Hypothalamus (tissue), 51 donors: Measurements from ENCODE around the gene LRMDA.
"Not testable (repeated sequence)": the region's sequence is repeated elsewhere in the genome, so short reads cannot be mapped to it uniquely, and the experiment has no call there.

ENCODE experiments used
- DNase-seq, 51 donors: peaks; one replicate each; lab custom pipeline; 2025; lab: John Stamatoyannopoulos, UW

LRMDA gene

DNA sequence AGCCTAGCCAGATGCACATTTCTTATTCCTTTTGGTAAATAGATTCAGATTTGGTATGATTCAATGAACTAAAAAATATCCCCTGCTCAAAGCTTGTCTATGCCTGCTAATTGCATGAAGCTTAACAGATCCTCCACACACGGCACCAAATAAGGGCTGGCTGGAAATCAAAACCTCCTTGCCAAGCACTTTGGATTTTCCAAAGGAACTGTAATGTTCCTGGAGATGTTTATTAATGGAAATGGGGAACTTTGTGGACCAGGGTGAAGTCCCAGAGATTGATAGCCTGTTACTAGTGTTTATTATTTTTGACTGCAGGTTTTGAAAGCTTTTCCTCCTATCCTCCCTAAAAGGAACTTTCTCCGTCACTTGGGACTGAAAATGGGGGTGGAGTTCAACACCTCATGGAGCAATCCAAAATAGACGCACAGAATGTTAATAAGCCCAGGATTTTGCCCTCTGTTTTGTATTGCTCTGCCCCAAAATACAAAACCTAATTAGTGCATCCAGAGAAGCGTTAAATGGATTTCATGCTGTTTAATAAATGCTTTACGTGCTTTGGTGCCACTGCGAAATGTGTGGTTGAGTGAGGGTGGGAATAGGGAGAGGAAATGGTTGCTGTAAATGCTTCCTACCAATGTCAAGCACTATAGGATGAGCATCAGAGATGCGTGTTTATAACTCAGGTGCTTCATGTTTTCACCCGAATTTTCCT is 1027.7 kb downstream of the LRMDA start:
- DNase-seq, result peak in 3 of 51 donors; percentile 1 to 6 (median 2)

GRCh38 chr10:76461024-76461423 is 1029.6 kb downstream of the LRMDA start:
- no peak for DNase-seq

DNA sequence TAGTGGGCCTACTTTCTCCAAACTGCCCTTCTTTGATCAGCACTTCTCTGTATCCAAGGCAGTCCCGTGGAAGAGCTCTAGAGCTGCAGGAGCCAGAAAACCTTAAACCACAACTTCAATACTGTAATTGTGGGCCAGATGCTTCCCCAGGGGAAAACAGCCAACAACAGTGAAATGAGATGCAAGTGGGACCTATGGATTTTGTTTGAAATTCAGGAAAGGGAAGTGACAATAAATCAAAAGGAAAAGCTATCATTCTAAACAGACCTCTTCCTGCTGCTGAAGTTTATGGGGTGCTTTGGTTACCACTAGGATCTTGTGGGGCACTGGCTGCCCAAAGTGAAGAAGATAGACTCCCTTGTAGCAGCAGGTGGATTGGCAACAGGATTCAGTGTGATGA is 1031.7 kb downstream of the LRMDA start:
- DNase-seq, result no peak

GRCh38 chr10:76466836-76467503 is 1035.5 kb downstream of the LRMDA start:
- DNase-seq, result no peak

DNA sequence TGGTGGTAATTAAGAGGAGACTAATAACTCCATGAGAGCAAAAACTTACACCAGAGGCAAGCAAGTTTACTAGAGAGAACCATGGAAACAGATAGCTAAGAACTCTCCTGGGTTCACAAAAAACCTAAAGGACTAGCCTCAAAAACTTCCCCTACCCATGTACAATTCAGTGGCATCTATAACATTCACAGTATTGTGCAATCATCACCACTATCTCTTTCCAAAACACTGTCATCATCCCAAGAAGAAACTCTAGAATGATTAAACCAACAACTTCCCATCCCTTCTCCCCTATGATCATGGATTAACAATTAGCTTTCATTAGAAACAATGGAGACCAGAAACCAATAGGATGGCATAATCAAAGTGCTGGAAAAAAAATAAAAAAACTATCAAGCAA is 1038.3 kb downstream of the LRMDA start:
- no peak for DNase-seq

DNA sequence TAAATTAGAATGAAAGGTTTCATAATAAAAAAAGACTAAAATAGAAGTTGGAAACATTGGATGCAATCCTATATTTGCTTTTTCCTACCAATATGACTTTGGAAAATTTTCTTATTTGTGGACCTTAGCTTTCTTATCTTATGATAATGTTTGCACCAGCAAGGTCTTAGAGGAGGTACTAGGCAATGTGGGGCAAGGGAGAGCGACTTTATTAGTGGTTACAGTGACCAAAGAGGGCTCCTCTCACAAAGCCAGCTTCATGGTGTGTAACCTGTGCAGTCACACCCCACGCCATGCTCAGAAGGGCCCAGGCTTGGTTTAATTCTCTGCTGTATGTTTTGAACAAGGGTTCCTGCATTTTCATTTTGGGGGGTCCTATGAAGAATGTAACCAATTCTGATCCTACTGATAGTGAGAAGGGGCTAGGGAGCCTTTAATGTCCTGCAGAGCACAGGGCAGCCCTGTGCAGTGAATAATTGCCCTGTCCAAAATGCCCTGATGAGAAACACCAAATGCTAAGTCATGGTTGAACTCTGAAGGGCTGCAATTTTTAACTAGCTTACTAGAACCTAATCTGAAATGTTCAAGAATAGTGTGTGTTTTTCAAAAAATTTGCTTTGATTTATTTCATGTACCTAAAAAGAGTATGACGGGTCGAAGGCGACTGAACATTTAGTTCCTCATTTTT is 1047.8 kb downstream of the LRMDA start:
- no peak for DNase-seq

DNA sequence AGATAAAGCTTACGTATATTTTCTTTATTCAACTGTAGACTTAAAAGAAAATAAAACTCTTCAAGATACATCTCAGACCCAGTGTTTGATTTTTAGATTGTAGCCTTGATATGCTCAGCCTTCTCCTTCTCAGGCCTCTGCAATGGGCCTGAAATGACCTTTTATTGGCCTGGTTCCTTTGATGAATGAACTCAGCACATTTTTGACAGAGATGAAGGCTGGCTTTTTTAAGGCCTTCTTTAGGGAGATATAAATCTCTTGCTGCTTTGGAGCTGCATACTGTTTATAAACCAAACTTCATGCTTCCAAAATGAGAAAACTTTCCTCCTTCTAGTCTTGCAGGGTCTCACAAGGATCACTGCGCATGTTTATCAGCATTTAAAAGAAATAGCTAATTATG is 1049.8 kb downstream of the LRMDA start:
- no peak for DNase-seq

DNA sequence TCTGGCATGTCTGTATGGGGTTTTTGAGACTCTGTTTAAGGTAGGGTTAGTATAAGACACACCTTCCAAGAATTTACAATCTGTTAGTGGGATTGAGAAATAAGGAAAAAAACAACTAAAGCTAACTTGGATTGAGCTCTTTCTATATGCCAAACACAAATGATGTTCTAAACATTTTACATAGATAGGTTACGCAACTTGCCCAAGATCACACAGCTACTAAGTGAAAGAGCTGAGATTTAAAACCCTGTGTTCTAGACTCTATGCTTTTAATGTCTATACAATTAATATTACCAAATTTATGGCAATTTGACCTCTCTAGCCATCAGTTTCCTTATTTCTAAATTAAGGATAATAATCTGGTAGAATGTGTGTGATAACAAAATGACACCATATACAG is 1056.2 kb downstream of the LRMDA start:
- DNase-seq, result no peak

DNA sequence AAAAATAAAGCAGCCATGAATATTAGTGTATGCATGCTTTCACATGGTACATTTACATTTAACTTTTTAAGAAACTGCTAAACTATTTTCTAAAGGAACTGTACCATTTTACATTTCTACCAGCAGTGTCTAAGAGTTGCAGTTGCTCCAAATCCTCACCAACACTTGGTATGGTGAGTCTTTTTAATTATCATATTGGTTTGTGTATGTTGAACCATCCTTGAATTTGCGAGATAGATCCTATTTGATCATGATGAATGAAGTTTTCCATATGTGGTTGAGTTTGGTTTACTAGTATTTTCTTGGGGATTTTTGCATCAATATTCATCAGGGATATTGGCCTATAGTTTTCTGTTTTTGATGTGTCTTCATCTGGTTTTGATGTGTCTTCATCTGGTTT is 1057.2 kb downstream of the LRMDA start:
- DNase-seq, result no peak

- DNase-seq, result no peak
These were observed 1059.8 kb downstream of the LRMDA start for GRCh38 chr10:76491216-76491615.

DNA sequence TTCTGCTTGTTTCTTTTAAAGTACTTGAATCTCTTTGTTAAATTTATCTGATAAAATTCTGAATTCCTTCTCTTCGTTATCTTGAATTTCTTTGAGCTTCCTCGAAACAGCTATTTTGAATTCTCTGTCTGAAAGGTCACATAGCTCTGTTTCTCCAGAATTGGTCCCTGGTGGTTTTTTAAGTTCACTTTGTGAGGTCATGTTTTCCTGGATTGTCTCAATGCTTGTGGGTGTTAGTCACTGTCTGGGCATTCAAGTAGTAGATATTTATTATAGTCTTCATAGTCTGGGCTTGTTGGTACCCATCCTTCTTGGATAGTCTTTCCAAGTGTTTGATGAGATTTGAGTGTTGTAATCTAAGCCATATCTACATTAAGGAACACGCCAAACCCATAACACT is 1060.6 kb downstream of the LRMDA start:
- no peak for DNase-seq

GRCh38 chr10:76492678-76493472 is 1061.5 kb downstream of the LRMDA start:
- DNase-seq, result no peak

- DNase-seq, result no peak
These were observed 1066.2 kb downstream of the LRMDA start for GRCh38 chr10:76497666-76498065.

DNA sequence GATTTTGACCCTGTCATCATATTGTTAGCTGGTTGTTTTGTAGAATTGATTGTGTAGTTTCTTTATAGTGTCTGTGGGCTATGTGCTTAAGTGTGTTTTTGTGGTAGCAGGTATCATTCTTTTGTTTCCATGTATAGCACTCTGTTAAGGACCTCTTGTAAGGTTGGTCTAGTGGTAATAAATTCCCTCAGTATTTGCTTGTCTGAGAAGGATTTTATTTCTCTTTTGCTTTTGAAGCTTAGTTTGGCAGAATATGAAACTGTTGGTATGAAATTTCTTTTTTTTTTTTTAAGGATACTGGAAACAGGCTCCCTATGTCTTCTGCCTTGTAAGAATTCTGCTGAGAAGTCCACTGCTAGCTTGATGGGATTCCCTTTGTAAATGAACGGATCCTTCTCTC is 1073.4 kb downstream of the LRMDA start:
- DNase-seq, result no peak

DNA sequence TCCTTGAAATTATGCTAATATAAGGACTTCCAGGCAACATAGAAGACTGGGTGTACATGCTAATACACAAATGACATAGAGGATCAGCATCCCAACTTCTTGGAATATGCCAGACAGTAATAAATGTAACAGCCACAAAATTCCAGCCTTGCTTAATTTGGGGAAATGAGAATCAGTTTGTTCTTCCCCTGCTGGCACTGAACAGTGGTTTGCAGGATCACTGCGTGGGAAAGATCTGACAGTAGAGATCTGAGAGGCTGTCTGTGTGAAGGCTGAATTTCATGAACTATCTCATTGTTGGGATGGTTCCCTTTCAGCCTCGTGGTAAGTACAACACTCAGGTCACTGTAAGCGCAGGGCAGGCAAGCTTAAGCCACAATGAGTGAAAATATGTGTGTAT is 1078.0 kb downstream of the LRMDA start:
- DNase-seq, result no peak

GRCh38 chr10:76514321-76514720 is 1082.9 kb downstream of the LRMDA start:
- peak in 7 of 51 donors; percentile 3 to 11 (median 7) for DNase-seq

DNA sequence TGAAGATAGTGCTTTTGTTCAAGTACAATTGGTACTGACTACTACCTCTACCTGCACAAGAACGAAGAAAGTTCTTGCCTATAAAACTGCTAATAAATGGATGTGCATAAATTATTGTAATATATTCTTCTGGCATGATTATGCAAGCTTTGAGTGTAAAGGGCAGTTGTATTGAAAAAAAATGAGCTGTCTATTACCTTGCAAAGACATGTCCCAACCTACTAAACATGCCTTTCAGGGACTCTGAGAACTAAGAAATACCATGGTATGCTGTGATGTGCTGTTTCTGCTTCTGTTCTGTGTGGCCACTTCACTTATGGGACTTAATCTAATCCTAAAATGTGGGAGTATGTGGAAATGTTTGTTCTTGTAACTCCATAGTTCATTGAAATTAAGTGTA is 1083.4 kb downstream of the LRMDA start:
- no peak for DNase-seq

- no peak for DNase-seq
These were observed 1091.1 kb downstream of the LRMDA start for GRCh38 chr10:76522547-76522946.

DNA sequence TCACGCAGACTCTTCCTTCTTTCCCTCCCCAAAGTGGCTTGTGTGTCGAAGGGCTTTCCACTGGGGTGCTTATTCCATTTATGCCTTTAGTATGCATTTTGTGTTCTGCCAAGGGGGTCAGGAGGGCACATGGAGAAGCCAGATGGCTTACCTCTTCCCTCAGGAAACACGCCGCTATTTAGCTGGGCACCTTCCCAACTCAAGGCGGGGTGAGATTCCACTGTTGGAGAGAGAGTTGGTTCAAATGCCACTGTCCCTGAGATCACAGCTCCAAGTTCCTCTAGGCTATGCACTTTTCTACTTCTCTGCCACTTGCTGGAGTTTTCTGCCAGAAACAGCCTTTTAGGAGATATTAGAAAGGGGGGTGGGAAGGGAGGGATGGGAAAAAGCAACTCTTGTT is 1091.8 kb downstream of the LRMDA start:
- DNase-seq, result peak in 1 of 51 donors; percentile 10

- DNase-seq, result peak in 4 of 51 donors; percentile 3 to 15 (median 8)
These were observed 1092.4 kb downstream of the LRMDA start for GRCh38 chr10:76523791-76524351.

- DNase-seq, result not testable (repeated sequence)
These were observed 1095.4 kb downstream of the LRMDA start for GRCh38 chr10:76526833-76527232.
